SK-N-SH (cell line): Measurements from ENCODE around the gene TEX9. TPM values are rescaled to one million over a fixed set of nuclear protein-coding genes. Genes with fewer than 3 reads are reported as not detected.
A peak's percentile ranks its signal among the peaks of the same experiment; 100 is the strongest.

Experiments
- CTCF ChIA-PET: fragments of 300-600, 350-600 bp; formaldehyde crosslinking; extraction: SDS; loops from one replicate; lab custom pipeline; 2021; lab: Yijun Ruan, JAX
- POLR2A ChIA-PET: fragments of 350-600 bp; sonication (Branson Sonifier 250); formaldehyde crosslinking; extraction: SDS; loops from one replicate; lab custom pipeline; 2020; ENCODE audit warnings: antibody characterized with exemption, inconsistent platforms; lab: Yijun Ruan, JAX
- DNase-seq: peaks from one replicate; pipeline ENCODE4 v3.0.0; 2012
- H2AFZ ChIP-seq: fragments of 200-600 bp; sonication (generic); 2 replicates; pipeline ENCODE4 v1.8.1; 2016; ENCODE audit warnings: antibody characterized with exemption, mild to moderate bottlenecking, low read depth
- H3F3A ChIP-seq: fragments of 200-600 bp; sonication (generic); replicated peaks from 2 replicates; pipeline ENCODE3; 2016; ENCODE audit warnings: antibody characterized with exemption, mild to moderate bottlenecking; ENCODE audit not compliant: insufficient read depth
- H3K27ac ChIP-seq, 2 experiments: fragments of 200-500 bp in 1 of 2; fragments of 200-600 bp in 1 of 2; sonication (Bioruptor generic) in 1 of 2; sonication (generic), shearing (Covaris generic) in 1 of 2; 2 replicates each; pipeline versions ENCODE4 v1.5.1 to v1.6.1; 2014 to 2016; ENCODE audit warnings: low read depth in 2 of 2, inconsistent platforms in 1 of 2, low read length in 1 of 2, mild to moderate bottlenecking in 1 of 2, mixed read lengths in 1 of 2
- H3K27me3 ChIP-seq: fragments of 200-600 bp; sonication (generic), shearing (Covaris generic); 2 replicates; pipeline ENCODE4 v1.6.1; 2016; ENCODE audit warnings: mixed run types; ENCODE audit not compliant: insufficient read depth
- H3K36me3 ChIP-seq, 2 experiments: fragments of 200-500 bp in 1 of 2; fragments of 200-600 bp in 1 of 2; sonication (Bioruptor generic) in 1 of 2; sonication (generic) in 1 of 2; replicated peaks in 1 of 2; 2 replicates each; pipeline versions ENCODE3 to v1.5.1; 2014 to 2016; ENCODE audit warnings: low read length in 1 of 2, mild to moderate bottlenecking in 1 of 2; ENCODE audit not compliant: insufficient read depth in 2 of 2, control insufficient read depth in 1 of 2
- H3K4me1 ChIP-seq, 2 experiments: fragments of 200-500 bp in 1 of 2; fragments of 200-600 bp in 1 of 2; sonication (Bioruptor generic) in 1 of 2; sonication (generic), shearing (Covaris generic) in 1 of 2; 2 replicates each; pipeline versions ENCODE4 v1.5.1 to v1.6.1; 2014 to 2016; ENCODE audit warnings: low read depth in 1 of 2, low read length in 1 of 2, mixed run types in 1 of 2; ENCODE audit not compliant: insufficient read depth in 2 of 2, control insufficient read depth in 1 of 2
- H3K4me2 ChIP-seq: fragments of 200-600 bp; sonication (generic), shearing (Covaris generic); 2 replicates; pipeline ENCODE4 v1.6.1; 2017; ENCODE audit warnings: mixed run types
- H3K4me3 ChIP-seq, 2 experiments: fragments of 200-500 bp in 1 of 2; fragments of 200-600 bp in 1 of 2; sonication (Bioruptor generic) in 1 of 2; sonication (generic), shearing (Covaris generic) in 1 of 2; 2 replicates each; pipeline versions ENCODE4 v1.5.1 to v1.8.1; 2014 to 2016; ENCODE audit warnings: low read depth in 2 of 2, inconsistent platforms in 1 of 2, low read length in 1 of 2, mild to moderate bottlenecking in 1 of 2, mixed read lengths in 1 of 2, moderate library complexity in 1 of 2
- H3K79me2 ChIP-seq: fragments of 200-600 bp; sonication (generic); 2 replicates; pipeline ENCODE4 v1.8.1; 2017; ENCODE audit warnings: mild to moderate bottlenecking; ENCODE audit not compliant: insufficient read depth
- H3K9ac ChIP-seq: fragments of 200-600 bp; sonication (generic); 2 replicates; pipeline ENCODE4 v1.6.1; 2017; ENCODE audit warnings: mixed run types
- H3K9me2 ChIP-seq: fragments of 200-600 bp; sonication (generic); 2 replicates; pipeline ENCODE4 v1.6.1; 2017; ENCODE audit warnings: mixed run types
- H3K9me3 ChIP-seq: fragments of 200-600 bp; sonication (generic); 2 replicates; pipeline ENCODE4 v1.6.1; 2017; ENCODE audit warnings: mixed run types, mild to moderate bottlenecking, moderate library complexity
- H4K20me1 ChIP-seq: fragments of 200-600 bp; sonication (generic); 2 replicates; pipeline ENCODE4 v1.6.1; 2017; ENCODE audit warnings: mild to moderate bottlenecking, mixed run types; ENCODE audit not compliant: insufficient read depth
- CHD2 ChIP-seq: fragments of 150-350 bp; IDR thresholded peaks from 2 replicates; pipeline ENCODE4 v1.6.1; 2018; ENCODE audit warnings: low read length; ENCODE audit not compliant: partially characterized antibody
- ELF1 ChIP-seq: IDR thresholded peaks from 2 replicates; pipeline ENCODE4 v1.4.0; 2012
- EP300 ChIP-seq, 2 experiments: IDR thresholded peaks; 2 replicates each; pipeline versions ENCODE4 v1.4.0 to v1.6.1; 2012; ENCODE audit warnings: borderline replicate concordance in 1 of 2, low read depth in 1 of 2, low read length in 1 of 2
- FOXJ3 ChIP-seq: sonication (generic); formaldehyde crosslinking; IDR thresholded peaks from 2 replicates; pipeline ENCODE4 v1.5.1; 2020; ENCODE audit warnings: mild to moderate bottlenecking, missing genetic modification reagents
- GABPA ChIP-seq: IDR thresholded peaks from 2 replicates; pipeline ENCODE4 v1.4.0; 2012; ENCODE audit warnings: low read depth, mild to moderate bottlenecking
- GATA2 ChIP-seq: sonication (generic); formaldehyde crosslinking; IDR thresholded peaks from 2 replicates; pipeline ENCODE4 v1.5.0; 2020; ENCODE audit warnings: mild to moderate bottlenecking, missing genetic modification reagents
- JUND ChIP-seq: IDR thresholded peaks from 2 replicates; pipeline ENCODE4 v1.4.0; 2012
- MEF2A ChIP-seq: IDR thresholded peaks from 2 replicates; pipeline ENCODE4 v1.4.0; 2012; ENCODE audit warnings: low read depth, borderline replicate concordance
- NRF1 ChIP-seq: IDR thresholded peaks from 2 replicates; pipeline ENCODE4 v1.6.1; 2012; ENCODE audit warnings: low read depth, mild to moderate bottlenecking, low read length
- POLR2AphosphoS5 ChIP-seq: IDR thresholded peaks from 2 replicates; pipeline ENCODE4 v1.6.1; 2012; ENCODE audit warnings: low read depth, low read length
- RCOR1 ChIP-seq: fragments of 150-350 bp; IDR thresholded peaks from 2 replicates; pipeline ENCODE4 v1.6.1; 2017; ENCODE audit warnings: antibody characterized with exemption, low read length
- SMC3 ChIP-seq: IDR thresholded peaks from 2 replicates; pipeline ENCODE4 v1.6.1; 2012; ENCODE audit warnings: low read depth, low read length, improper control_type of control experiment
- TCF12 ChIP-seq: IDR thresholded peaks from 2 replicates; pipeline ENCODE4 v1.4.0; 2012
- WGBS: methylation state at CpG from one replicate; pipeline ENCODE4 v1.1.6; 2017; ENCODE audit warnings: low lambda C conversion rate; 5-methylcytosine and 5-hydroxymethylcytosine counted together
- polyA plus RNA-seq, 3 experiments: library from polyadenylated mRNA; depleted of rRNA; stranded (reverse); fragments of >200 nt; gene quantifications; 2 replicates each; pipeline ENCODE4 v1.2.3, GENCODE V29; 2012
- TF ChIP-seq, protein P1 (sequence below): fragments of 150-350 bp; IDR thresholded peaks from 2 replicates; pipeline ENCODE4 v1.6.1; 2017; ENCODE audit warnings: antibody characterized with exemption, low read length, low read depth, borderline replicate concordance
- TF ChIP-seq, protein P2 (sequence below): fragments of 150-350 bp; IDR thresholded peaks from 2 replicates; pipeline ENCODE4 v1.6.1; 2016; ENCODE audit warnings: mild to moderate bottlenecking, low read depth, low read length
- TF ChIP-seq, protein P3 (sequence below): IDR thresholded peaks from 2 replicates; pipeline ENCODE4 v1.4.0; 2012; ENCODE audit warnings: low read depth, borderline replicate concordance
- TF ChIP-seq, protein P4 (sequence below): IDR thresholded peaks from 2 replicates; pipeline ENCODE4; 2012
- TF ChIP-seq, protein P5 (sequence below): IDR thresholded peaks from 2 replicates; pipeline ENCODE4 v1.4.0; 2012; ENCODE audit warnings: low read depth

The TEX9 gene
- polyA plus RNA-seq, 1 of the 3 experiments (the other 2 are of a cell fraction): 1.9 TPM

DNA sequence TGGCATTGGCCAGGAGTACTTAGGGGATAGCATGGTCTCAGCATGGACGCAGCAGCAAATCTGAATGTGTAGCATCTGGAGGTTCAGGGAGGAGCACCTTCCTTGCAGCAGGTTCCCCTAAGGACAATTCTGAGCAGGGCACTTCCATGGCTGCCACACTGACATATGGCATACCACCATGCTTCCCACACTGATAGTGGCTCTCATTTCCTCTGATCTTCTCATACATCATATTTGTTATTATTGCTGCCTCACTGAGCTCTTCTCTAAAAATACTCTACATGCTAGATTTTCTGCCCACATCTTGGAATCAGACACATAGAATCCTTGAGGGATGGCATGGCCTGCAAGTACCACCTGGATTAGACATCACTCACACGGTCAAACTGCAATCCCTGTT is 107.1 kb downstream of the TEX9 start (continued):
- TF ChIP-seq, protein P1, sequence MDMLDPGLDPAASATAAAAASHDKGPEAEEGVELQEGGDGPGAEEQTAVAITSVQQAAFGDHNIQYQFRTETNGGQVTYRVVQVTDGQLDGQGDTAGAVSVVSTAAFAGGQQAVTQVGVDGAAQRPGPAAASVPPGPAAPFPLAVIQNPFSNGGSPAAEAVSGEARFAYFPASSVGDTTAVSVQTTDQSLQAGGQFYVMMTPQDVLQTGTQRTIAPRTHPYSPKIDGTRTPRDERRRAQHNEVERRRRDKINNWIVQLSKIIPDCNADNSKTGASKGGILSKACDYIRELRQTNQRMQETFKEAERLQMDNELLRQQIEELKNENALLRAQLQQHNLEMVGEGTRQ: no peak
- TF ChIP-seq TCF12: no peak
- TF ChIP-seq FOXJ3 (CRISPR knock-in tag): no peak
- TF ChIP-seq, all 33 proteins: peak for 0

DNA sequence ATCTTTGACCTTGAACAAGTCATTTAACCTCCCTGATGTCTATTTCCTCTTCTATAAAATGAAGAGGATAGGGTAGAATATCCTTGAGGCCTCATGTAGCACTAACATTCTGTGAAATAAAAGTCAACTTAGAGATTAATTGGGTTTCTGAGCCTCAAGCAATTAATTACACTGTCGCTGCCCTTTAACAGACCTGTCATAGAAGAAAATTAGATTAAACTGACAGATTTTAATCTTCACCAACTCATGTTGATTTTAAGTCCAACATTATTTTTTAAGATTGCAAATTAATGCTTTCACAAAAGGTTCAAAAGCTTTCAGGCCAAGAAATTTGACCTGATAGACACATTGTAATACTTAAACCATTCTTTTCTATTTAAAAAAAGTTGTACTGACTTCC is 107.8 kb downstream of the TEX9 start:
- ChIA-PET CTCF (interaction anchor here (1.5 kb wide), 1 partner anchor 18 kb away, joined by 11 read pairs; no protein-coding TSS in a partner anchor), POLR2A (no interaction called here)
- Histone ChIP-seq H3F3A (no peaks in the 10 kb centered on the region), H3K36me3 (no peaks in the 10 kb centered on the region), H2AFZ (no peak overlapping the region), H4K20me1 (no peaks in the 10 kb centered on the region), H3K9me3 (no peaks in the 10 kb centered on the region), H3K9me2 (no peaks in the 10 kb centered on the region), H3K4me2 (no peak overlapping the region), H3K4me3 (no peak overlapping the region), H3K79me2 (no peaks in the 10 kb centered on the region), H3K4me1 (peaks cover 0 to 12% of the 10 kb centered on the region in 2 experiments; a peak in 2 of 4 replicates), H3K27ac (no peak overlapping the region; a peak in 1 of 4 replicates), H3K27me3 (no peaks in the 10 kb centered on the region), H3K9ac (no peak overlapping the region)
- DNase-seq: peak; percentile 33
- no peak for TF ChIP-seq TCF12
- TF ChIP-seq ELF1: no peak
- TF ChIP-seq, protein P2, sequence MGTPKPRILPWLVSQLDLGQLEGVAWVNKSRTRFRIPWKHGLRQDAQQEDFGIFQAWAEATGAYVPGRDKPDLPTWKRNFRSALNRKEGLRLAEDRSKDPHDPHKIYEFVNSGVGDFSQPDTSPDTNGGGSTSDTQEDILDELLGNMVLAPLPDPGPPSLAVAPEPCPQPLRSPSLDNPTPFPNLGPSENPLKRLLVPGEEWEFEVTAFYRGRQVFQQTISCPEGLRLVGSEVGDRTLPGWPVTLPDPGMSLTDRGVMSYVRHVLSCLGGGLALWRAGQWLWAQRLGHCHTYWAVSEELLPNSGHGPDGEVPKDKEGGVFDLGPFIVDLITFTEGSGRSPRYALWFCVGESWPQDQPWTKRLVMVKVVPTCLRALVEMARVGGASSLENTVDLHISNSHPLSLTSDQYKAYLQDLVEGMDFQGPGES: no peak
- TF ChIP-seq GABPA: no peak
- TF ChIP-seq SMC3: no peak
- TF ChIP-seq GATA2: peak; percentile 38; the same call in 1 of the 2 replicates
- no peak for TF ChIP-seq FOXJ3 (CRISPR knock-in tag)
- TF ChIP-seq RCOR1: peak; percentile 52; the same call in 1 of the 2 replicates
- peak; percentile 39 for TF ChIP-seq CHD2
- TF ChIP-seq, protein P1: no peak
- TF ChIP-seq EP300 (IDR thresholded peaks at IDR 0.05; ENCODE audit: borderline replicate concordance in 1 of 2, low read depth in 1 of 2, low read length in 1 of 2): peak in 1 of 2 experiments; percentile 46; a peak in 1 of 4 replicates
- 4% methylated on average over 1 of the region's 1 CpG for WGBS

DNA sequence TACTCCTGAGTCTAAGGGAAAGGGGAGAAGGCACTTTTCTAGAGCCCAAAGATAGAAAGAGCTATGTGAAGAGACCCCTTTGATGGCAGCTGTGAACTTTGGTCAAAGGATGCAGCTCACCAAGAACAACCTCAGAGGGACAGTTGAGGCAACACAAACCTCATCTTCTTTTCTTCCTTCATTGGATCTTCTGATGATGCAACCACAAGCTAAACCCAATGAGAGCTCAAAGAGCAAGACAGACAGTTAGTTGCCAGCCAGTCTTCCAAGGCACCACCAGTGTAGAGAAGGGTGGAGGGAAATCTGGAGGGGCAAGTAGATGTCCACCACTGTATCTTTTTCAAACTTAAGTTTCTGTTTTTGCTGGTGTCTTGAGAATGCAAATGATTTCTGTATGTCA is 110.1 kb downstream of the TEX9 start:
- Histone ChIP-seq H2AFZ (no peak overlapping the region), H3K79me2 (no peaks in the 10 kb centered on the region), H3K9ac (no peak overlapping the region), H3K9me2 (no peaks in the 10 kb centered on the region), H4K20me1 (no peaks in the 10 kb centered on the region), H3K4me2 (no peak overlapping the region), H3F3A (no peaks in the 10 kb centered on the region), H3K36me3 (no peaks in the 10 kb centered on the region), H3K9me3 (no peaks in the 10 kb centered on the region), H3K4me3 (no peak overlapping the region), H3K27me3 (no peaks in the 10 kb centered on the region), H3K4me1 (peaks cover 0 to 12% of the 10 kb centered on the region in 2 experiments; a peak in 2 of 4 replicates), H3K27ac (no peak overlapping the region)
- TF ChIP-seq POLR2AphosphoS5: no peak
- no peak for TF ChIP-seq MEF2A
- TF ChIP-seq, protein P3, sequence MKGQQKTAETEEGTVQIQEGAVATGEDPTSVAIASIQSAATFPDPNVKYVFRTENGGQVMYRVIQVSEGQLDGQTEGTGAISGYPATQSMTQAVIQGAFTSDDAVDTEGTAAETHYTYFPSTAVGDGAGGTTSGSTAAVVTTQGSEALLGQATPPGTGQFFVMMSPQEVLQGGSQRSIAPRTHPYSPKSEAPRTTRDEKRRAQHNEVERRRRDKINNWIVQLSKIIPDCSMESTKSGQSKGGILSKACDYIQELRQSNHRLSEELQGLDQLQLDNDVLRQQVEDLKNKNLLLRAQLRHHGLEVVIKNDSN: no peak
- TF ChIP-seq JUND: no peak
- TF ChIP-seq, protein P4, sequence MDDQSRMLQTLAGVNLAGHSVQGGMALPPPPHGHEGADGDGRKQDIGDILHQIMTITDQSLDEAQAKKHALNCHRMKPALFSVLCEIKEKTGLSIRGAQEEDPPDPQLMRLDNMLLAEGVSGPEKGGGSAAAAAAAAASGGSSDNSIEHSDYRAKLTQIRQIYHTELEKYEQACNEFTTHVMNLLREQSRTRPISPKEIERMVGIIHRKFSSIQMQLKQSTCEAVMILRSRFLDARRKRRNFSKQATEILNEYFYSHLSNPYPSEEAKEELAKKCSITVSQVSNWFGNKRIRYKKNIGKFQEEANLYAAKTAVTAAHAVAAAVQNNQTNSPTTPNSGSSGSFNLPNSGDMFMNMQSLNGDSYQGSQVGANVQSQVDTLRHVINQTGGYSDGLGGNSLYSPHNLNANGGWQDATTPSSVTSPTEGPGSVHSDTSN: no peak
- TF ChIP-seq NRF1: no peak
- TF ChIP-seq, protein P1: no peak
- TF ChIP-seq, protein P5, sequence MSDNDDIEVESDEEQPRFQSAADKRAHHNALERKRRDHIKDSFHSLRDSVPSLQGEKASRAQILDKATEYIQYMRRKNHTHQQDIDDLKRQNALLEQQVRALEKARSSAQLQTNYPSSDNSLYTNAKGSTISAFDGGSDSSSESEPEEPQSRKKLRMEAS: no peak
- ChIA-PET POLR2A (no interaction called here), CTCF (no interaction called here)
- DNase-seq: no peak
